ENCODE results near the gene HOXC10. TPM values are rescaled to one million over a fixed set of nuclear protein-coding genes. Genes with fewer than 3 reads are reported as not detected.

Gene HOXC10
- total RNA-seq, 4 donors from 2014 or later, result 1.3 to 12.4 (median 3.2) TPM; not detected in 1

DNA sequence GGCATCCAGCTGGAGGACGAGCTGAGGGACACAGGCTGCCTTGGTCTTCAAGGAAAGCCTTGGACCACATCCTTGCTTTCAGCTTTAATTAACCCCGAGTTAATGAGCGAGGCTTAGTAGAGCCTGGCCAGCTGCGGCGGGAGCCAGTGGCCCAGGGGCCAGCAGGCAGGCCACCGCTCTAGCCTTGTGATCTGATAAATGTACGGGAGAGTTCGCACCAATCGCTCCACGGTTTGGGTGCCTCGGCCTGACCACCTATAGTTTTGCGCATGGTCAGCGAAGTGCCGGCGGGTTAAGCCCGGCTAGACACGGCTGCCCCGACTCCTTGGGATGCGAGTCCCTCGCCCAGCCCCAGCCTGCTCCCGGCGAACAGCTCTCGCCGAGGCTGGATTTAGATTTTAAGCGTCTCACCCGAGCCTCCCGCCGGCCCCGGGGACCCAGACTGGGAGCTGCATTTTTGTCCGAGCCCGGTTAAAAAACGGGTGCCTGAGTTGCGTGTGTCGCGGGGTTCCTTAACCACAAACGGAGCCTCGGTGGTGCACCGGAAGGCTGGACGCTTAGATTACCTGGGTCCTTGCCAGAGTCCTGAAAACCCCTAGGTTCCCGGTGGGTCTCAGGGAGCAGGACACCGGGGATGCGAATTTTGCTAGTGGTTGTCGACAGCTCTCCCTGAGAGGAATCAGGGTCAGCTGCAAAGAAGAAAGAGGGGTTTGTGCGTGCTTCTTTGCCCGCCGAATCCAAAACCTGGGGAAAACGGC, 33.2 kb upstream of the HOXC10 start:
- Histone ChIP-seq H3K27me3 (peaks cover 31 to 77% of the 10 kb centered on the region in 2 donors), H3K4me1 (no peaks in the 10 kb centered on the region)
- peak in 1 of 2 donors; percentile 12 for DNase-seq

GRCh38 chr12:53952335-53952694, 32.6 kb upstream of the HOXC10 start:
- no peak overlapping the region for H3K27ac ChIP-seq
- TF ChIP-seq POLR2A (IDR thresholded peaks at IDR 0.05) (no peak), CTCF (IDR thresholded peaks at IDR 0.05) (no peak)
- no peak overlapping the region for H3K4me3 ChIP-seq
- no peak for DNase-seq
- H3K9me3 ChIP-seq, result no peaks in the 10 kb centered on the region
- peaks cover 31 to 77% of the 10 kb centered on the region in 2 donors for H3K27me3 ChIP-seq
- no peaks in the 10 kb centered on the region for H3K36me3 ChIP-seq
- no peaks in the 10 kb centered on the region for H3K4me1 ChIP-seq
- intact Hi-C loops (cut with DNase I; ENCODE audit: low total_unique reads), result no loop called here

More for the DNA sequence above, 33.2 kb upstream of the HOXC10 start:
- Histone ChIP-seq H3K36me3 (no peaks in the 10 kb centered on the region), H3K27ac (no peak overlapping the region), H3K9me3 (no peaks in the 10 kb centered on the region), H3K4me3 (no peak overlapping the region)
- intact Hi-C loops (cut with DNase I; ENCODE audit: low total_unique reads), result no loop called here
- no peak for TF ChIP-seq CTCF (IDR thresholded peaks at IDR 0.05)
- TF ChIP-seq POLR2A (IDR thresholded peaks at IDR 0.05), result no peak

DNA sequence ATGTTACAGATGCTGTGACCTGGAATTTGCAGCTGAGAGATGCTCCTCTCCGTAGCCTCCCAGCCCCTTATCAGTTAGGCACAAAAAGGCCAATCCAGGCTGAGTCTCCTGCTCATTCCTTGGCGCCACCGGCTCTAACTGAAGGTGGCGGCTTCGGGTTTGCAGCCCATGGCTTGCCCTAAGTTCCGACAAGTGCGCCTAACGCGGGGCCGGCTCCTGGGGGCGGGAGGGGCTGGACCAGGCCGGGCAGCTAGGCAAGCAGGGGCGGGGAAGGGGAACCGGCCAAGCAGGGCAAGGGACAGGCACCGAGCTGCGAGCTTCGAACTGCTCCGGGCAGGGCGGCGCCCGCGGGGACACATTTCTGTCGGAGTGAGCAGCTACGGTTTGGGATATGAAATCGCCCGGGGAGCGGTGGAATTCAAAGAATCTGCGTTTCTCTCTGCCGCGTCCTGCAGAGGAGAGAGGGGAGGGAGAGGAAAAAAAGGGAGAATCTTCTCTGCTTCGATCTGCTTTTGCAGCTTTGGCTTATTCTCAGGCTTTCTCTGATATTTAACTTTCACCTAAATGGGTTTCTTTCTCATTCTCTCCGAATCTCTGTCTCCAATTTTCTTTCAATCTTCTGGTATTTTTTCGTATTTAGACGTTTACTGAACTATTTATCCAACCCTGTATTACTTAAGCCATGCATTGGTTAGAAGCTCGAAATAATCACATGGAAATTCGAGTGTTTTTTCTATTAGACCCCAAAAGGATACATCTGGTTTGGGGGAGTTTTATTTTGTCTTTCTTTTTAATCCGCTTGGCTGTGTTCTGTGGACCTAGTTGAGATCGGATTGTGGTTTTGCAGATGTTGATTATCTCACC, 31.8 kb upstream of the HOXC10 start:
- peak in 1 of 2 donors; percentile 13 for DNase-seq
- no peak for TF ChIP-seq CTCF (IDR thresholded peaks at IDR 0.05)
- TF ChIP-seq POLR2A (IDR thresholded peaks at IDR 0.05), result no peak
- intact Hi-C loops (cut with DNase I; ENCODE audit: low total_unique reads), result no loop called here
- H3K27me3 ChIP-seq, result peaks cover 31 to 84% of the 10 kb centered on the region in 2 donors
- no peak overlapping the region for H3K27ac ChIP-seq
- H3K9me3 ChIP-seq, result no peaks in the 10 kb centered on the region
- no peaks in the 10 kb centered on the region for H3K36me3 ChIP-seq
- H3K4me1 ChIP-seq, result no peaks in the 10 kb centered on the region
- no peak overlapping the region for H3K4me3 ChIP-seq

GRCh38 chr12:53953831-53954693, 30.9 kb upstream of the HOXC10 start:
- H3K27me3 ChIP-seq, result peaks cover 32 to 88% of the 10 kb centered on the region in 2 donors
- TF ChIP-seq POLR2A (IDR thresholded peaks at IDR 0.05) (no peak), CTCF (IDR thresholded peaks at IDR 0.05) (no peak)
- no peak overlapping the region for H3K27ac ChIP-seq
- intact Hi-C loops (cut with DNase I; ENCODE audit: low total_unique reads), result no loop called here
- no peaks in the 10 kb centered on the region for H3K4me1 ChIP-seq
- no peaks in the 10 kb centered on the region for H3K9me3 ChIP-seq
- DNase-seq, result no peak
- no peak overlapping the region for H3K4me3 ChIP-seq
- H3K36me3 ChIP-seq, result no peaks in the 10 kb centered on the region
